Hepatocyte (in vitro differentiated cells): Measurements from ENCODE around the gene RAB11FIP4. TPM values are rescaled to one million over a fixed set of nuclear protein-coding genes. Genes with fewer than 3 reads are reported as not detected.

Experiments
- DNase-seq: peaks from one replicate; pipeline ENCODE4 v3.0.0-alpha.2; 2016; ENCODE audit warnings: low spot score
- H2AFZ ChIP-seq: fragments of 200-600 bp; sonication (generic); 2 replicates; pipeline ENCODE4 v1.6.0; 2016; ENCODE audit warnings: antibody characterized with exemption, mild to moderate bottlenecking
- H3K27ac ChIP-seq: fragments of 200-600 bp; sonication (generic); 2 replicates; pipeline ENCODE4 v1.5.1; 2016; ENCODE audit warnings: mild to moderate bottlenecking
- H3K27me3 ChIP-seq: fragments of 200-600 bp; sonication (generic); 2 replicates; pipeline ENCODE4 v1.6.1; 2016
- H3K36me3 ChIP-seq: fragments of 200-600 bp; sonication (generic); replicated peaks from 2 replicates; pipeline ENCODE4 v1.5.1; 2016; ENCODE audit warnings: low read depth; ENCODE audit not compliant: insufficient read depth
- H3K4me1 ChIP-seq: fragments of 200-600 bp; sonication (generic); 2 replicates; pipeline ENCODE4 v1.5.1; 2016; ENCODE audit warnings: mild to moderate bottlenecking, moderate library complexity; ENCODE audit not compliant: insufficient read depth
- H3K4me2 ChIP-seq: fragments of 200-600 bp; sonication (generic); 2 replicates; pipeline ENCODE4 v1.6.0; 2016
- H3K4me3 ChIP-seq: fragments of 200-600 bp; sonication (generic); 2 replicates; pipeline ENCODE4 v1.5.1; 2016; ENCODE audit warnings: mild to moderate bottlenecking
- H3K79me2 ChIP-seq: fragments of 200-600 bp; sonication (generic); 2 replicates; pipeline ENCODE4 v1.6.0; 2017; ENCODE audit warnings: mild to moderate bottlenecking
- H3K9me2 ChIP-seq: fragments of 200-600 bp; sonication (generic); replicated peaks from 2 replicates; pipeline ENCODE4 v1.6.0; 2017; ENCODE audit warnings: mild to moderate bottlenecking; ENCODE audit not compliant: insufficient read depth
- H3K9me3 ChIP-seq: fragments of 200-600 bp; sonication (generic); 2 replicates; pipeline ENCODE4 v1.5.1; 2016; ENCODE audit warnings: low read depth, mild to moderate bottlenecking
- H4K20me1 ChIP-seq: fragments of 200-600 bp; sonication (generic); 2 replicates; pipeline ENCODE4 v1.6.0; 2016; ENCODE audit warnings: mild to moderate bottlenecking; ENCODE audit not compliant: insufficient read depth, poor library complexity, severe bottlenecking
- EZH2 ChIP-seq: fragments of 200-600 bp; sonication (generic); IDR thresholded peaks from 2 replicates; pipeline ENCODE4 v1.6.1; 2016; ENCODE audit warnings: antibody characterized with exemption, mild to moderate bottlenecking, borderline replicate concordance
- EZH2phosphoT487 ChIP-seq: fragments of 200-600 bp; sonication (generic); IDR thresholded peaks from one replicate; pipeline ENCODE4 v1.6.1; 2018; ENCODE audit warnings: antibody characterized with exemption, mild to moderate bottlenecking, low read depth, moderate library complexity; ENCODE audit not compliant: unreplicated experiment, severe bottlenecking
- WGBS: methylation state at CpG from one replicate; pipeline ENCODE4 v1.1.6; 2016; ENCODE audit warnings: low lambda C conversion rate; ENCODE audit errors: missing lambda C conversion rate; 5-methylcytosine and 5-hydroxymethylcytosine counted together
- polyA plus RNA-seq: library from polyadenylated mRNA; unstranded; fragments of >200 nt; fragmentation: Nextera tagmentation; extraction: Ambion mirVana; gene quantifications from 2 replicates; pipeline ENCODE4 v1.2.1, GENCODE V29; 2016
- total RNA-seq: library from RNA; depleted of rRNA; stranded (reverse); fragments of >200 nt; gene quantifications from 2 replicates; pipeline ENCODE4 v1.2.3, GENCODE V29; 2014
- TF ChIP-seq, protein P1 (sequence below): fragments of 200-600 bp; sonication (generic); IDR thresholded peaks from 2 replicates; pipeline ENCODE4 v1.5.1; 2016; ENCODE audit warnings: antibody characterized with exemption, mild to moderate bottlenecking; ENCODE audit not compliant: poor library complexity

RAB11FIP4 gene
- total and polyA plus RNA-seq, 2 experiments from 2014 or later: 25.8 to 35.6 TPM

GRCh38 chr17:31521632-31522283, 130.3 kb downstream of the RAB11FIP4 start:
- H3K9me2 ChIP-seq: no peaks in the 10 kb centered on the region
- DNase-seq: no peak
- no peak overlapping the region for H3K4me2 ChIP-seq
- no peaks in the 10 kb centered on the region for H4K20me1 ChIP-seq
- H3K4me3 ChIP-seq: no peak overlapping the region
- peaks cover 4% of the 10 kb centered on the region for H3K79me2 ChIP-seq
- H3K27me3 ChIP-seq: no peaks in the 10 kb centered on the region
- TF ChIP-seq EZH2: no peak
- no peak for TF ChIP-seq EZH2phosphoT487
- TF ChIP-seq, protein P1, sequence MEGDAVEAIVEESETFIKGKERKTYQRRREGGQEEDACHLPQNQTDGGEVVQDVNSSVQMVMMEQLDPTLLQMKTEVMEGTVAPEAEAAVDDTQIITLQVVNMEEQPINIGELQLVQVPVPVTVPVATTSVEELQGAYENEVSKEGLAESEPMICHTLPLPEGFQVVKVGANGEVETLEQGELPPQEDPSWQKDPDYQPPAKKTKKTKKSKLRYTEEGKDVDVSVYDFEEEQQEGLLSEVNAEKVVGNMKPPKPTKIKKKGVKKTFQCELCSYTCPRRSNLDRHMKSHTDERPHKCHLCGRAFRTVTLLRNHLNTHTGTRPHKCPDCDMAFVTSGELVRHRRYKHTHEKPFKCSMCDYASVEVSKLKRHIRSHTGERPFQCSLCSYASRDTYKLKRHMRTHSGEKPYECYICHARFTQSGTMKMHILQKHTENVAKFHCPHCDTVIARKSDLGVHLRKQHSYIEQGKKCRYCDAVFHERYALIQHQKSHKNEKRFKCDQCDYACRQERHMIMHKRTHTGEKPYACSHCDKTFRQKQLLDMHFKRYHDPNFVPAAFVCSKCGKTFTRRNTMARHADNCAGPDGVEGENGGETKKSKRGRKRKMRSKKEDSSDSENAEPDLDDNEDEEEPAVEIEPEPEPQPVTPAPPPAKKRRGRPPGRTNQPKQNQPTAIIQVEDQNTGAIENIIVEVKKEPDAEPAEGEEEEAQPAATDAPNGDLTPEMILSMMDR: no peak
- WGBS: 92% methylated on average over 13 of the region's 13 CpGs
- no peaks in the 10 kb centered on the region for H3K36me3 ChIP-seq
- no peak overlapping the region for H2AFZ ChIP-seq
- no peaks in the 10 kb centered on the region for H3K4me1 ChIP-seq
- no peak overlapping the region for H3K27ac ChIP-seq
- no peaks in the 10 kb centered on the region for H3K9me3 ChIP-seq

- TF ChIP-seq EZH2 (no peak), EZH2phosphoT487 (no peak)
- TF ChIP-seq, protein P1: no peak
- Histone ChIP-seq H3K9me3 (no peaks in the 10 kb centered on the region), H3K9me2 (no peaks in the 10 kb centered on the region), H3K27ac (no peak overlapping the region), H3K27me3 (no peaks in the 10 kb centered on the region), H3K79me2 (peaks cover 4% of the 10 kb centered on the region), H3K36me3 (no peaks in the 10 kb centered on the region), H3K4me3 (no peak overlapping the region), H2AFZ (no peak overlapping the region), H3K4me2 (no peak overlapping the region), H3K4me1 (no peaks in the 10 kb centered on the region), H4K20me1 (no peaks in the 10 kb centered on the region)
- no peak for DNase-seq
- 92% methylated on average over 16 of the region's 16 CpGs for WGBS
These were observed 130.9 kb downstream of the RAB11FIP4 start for GRCh38 chr17:31522284-31522931.

DNA sequence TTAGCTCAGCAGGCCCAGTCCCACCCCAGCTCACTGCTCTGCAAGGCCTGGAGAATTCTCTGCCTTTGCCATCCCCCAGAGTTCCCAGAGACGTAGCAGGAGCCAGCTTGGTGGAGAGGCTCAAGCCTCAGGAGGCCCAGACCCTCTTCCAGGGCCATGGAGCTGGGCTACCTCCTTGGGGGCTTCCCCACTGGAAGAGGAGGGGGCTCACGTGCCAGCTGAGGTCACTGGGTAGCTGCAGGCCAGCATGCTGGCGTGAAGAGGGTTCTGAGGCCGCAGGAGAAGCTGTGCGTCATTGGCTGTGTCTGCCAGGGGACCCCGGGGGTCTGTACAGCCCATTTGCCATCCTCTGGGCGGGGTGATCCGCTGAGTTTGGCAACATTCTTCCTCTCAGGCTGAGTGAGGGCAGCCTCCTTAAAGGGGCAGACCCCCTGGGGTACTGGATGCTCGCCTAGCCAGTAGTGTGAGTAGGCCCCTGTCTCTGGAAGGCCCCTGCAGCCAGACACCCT, 131.6 kb downstream of the RAB11FIP4 start:
- Histone ChIP-seq H2AFZ (no peak overlapping the region), H3K4me3 (no peak overlapping the region), H3K27me3 (no peaks in the 10 kb centered on the region), H4K20me1 (no peaks in the 10 kb centered on the region), H3K79me2 (no peaks in the 10 kb centered on the region), H3K4me2 (no peak overlapping the region), H3K27ac (no peak overlapping the region), H3K9me2 (no peaks in the 10 kb centered on the region), H3K4me1 (no peaks in the 10 kb centered on the region), H3K36me3 (no peaks in the 10 kb centered on the region), H3K9me3 (no peaks in the 10 kb centered on the region)
- TF ChIP-seq, protein P1: no peak
- TF ChIP-seq EZH2phosphoT487: no peak
- TF ChIP-seq EZH2: no peak
- no peak for DNase-seq
- WGBS: 88% methylated on average over 9 of the region's 9 CpGs
